GM23248 (cell line): ENCODE data around the gene RASGEF1B.

Experiments
- EZH2 ChIP-seq: fragments of 200-600 bp; sonication (generic); IDR thresholded peaks from 2 replicates; pipeline ENCODE4 v1.6.1; 2018; ENCODE audit warnings: antibody characterized with exemption, mild to moderate bottlenecking; ENCODE audit not compliant: insufficient read depth, poor library complexity, severe bottlenecking
- EZH2phosphoT487 ChIP-seq: fragments of 200-600 bp; sonication (generic); IDR thresholded peaks from 2 replicates; pipeline ENCODE4 v1.6.1; 2018; ENCODE audit warnings: antibody characterized with exemption, moderate library complexity, mild to moderate bottlenecking, low read depth; ENCODE audit not compliant: insufficient read depth

- TF ChIP-seq EZH2 (no peak), EZH2phosphoT487 (no peak)
Observed at GRCh38 chr4:81409836-81410235, 61.9 kb downstream of the RASGEF1B start.
